DMS53 treated with DMSO at 0.1 percent for 48 hours (cell line): ENCODE data around the gene KCNJ12.
"Not testable (repeated sequence)": the region's sequence is repeated elsewhere in the genome, so short reads cannot be mapped to it uniquely, and the experiment has no call there.

Source experiments
- DNase-seq: peaks from one replicate; lab custom pipeline; 2025; ENCODE audit not compliant: unreplicated experiment; lab: John Stamatoyannopoulos, UW

Gene KCNJ12

GRCh38 chr17:21406616-21407404 is 30.7 kb downstream of the KCNJ12 start:
- not testable (repeated sequence) for DNase-seq

- DNase-seq, result not testable (repeated sequence)
Measured at GRCh38 chr17:21407752-21408151, 31.6 kb downstream of the KCNJ12 start.

GRCh38 chr17:21408224-21408623 is 32.1 kb downstream of the KCNJ12 start:
- not testable (repeated sequence) for DNase-seq

- not testable (repeated sequence) for DNase-seq
Measured at GRCh38 chr17:21408766-21409300, 32.7 kb downstream of the KCNJ12 start.

- not testable (repeated sequence) for DNase-seq
Measured at GRCh38 chr17:21409388-21409787, 33.2 kb downstream of the KCNJ12 start.

DNA sequence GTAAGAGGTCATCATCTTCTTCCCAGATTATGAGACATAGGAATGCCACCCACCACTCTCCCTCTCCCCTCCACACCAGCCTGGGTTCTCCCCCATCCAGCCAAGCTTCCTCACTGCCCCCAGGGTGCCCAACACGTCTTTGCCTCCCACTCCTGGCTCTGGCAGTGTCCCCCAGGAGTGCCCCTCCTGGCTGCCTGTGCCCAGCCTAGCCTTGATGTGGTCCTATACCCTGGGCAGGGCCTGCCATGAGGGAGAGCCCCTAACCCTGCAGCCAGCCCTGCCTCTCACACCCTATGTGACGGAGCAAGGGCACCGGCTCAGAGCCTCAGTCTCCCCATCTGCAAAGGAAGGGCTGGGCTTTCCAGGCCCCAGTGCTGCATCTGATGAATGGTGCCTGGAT is 33.8 kb downstream of the KCNJ12 start:
- not testable (repeated sequence) for DNase-seq

- DNase-seq, result not testable (repeated sequence)
Measured at GRCh38 chr17:21410371-21410770, 34.2 kb downstream of the KCNJ12 start.

DNA sequence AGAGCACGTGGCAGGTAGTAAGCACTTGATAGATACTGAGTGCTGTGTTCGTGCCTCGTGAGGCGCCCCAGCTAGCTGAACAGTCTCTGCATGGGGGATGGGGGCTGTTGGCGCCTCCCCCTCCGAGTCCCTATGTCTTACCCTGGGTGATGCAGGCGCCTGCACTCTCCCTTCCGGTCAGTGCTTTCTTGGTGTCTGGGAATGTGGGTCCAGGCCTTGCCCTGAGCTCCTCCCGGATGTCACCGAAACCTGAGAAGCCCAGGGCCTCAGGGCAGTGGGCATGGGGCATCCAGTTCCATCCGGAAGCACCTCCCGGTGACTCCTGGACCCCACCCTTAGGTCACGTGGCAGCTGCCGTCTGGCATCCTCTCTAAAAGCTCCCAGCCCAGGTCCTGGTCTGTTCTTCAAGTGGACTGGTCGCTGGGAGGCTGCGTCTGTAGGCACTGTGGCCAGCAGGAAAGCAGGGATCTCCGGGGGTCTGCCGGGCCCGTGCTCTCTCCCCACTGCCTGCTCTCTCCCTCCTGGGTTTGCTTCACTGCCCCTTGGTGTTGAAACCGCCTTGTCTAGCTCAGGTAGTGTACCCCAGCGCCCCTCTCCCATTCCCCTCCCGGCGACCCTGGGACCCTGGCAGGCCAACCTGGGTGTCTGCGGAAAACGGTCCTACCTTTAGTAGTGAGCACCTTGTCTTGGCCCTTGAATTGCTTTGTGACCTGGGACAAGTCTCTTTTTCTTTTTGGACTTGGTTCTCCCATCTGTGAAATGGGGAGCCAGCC is 34.9 kb downstream of the KCNJ12 start:
- not testable (repeated sequence) for DNase-seq

GRCh38 chr17:21411679-21412205 is 35.6 kb downstream of the KCNJ12 start:
- not testable (repeated sequence) for DNase-seq

DNA sequence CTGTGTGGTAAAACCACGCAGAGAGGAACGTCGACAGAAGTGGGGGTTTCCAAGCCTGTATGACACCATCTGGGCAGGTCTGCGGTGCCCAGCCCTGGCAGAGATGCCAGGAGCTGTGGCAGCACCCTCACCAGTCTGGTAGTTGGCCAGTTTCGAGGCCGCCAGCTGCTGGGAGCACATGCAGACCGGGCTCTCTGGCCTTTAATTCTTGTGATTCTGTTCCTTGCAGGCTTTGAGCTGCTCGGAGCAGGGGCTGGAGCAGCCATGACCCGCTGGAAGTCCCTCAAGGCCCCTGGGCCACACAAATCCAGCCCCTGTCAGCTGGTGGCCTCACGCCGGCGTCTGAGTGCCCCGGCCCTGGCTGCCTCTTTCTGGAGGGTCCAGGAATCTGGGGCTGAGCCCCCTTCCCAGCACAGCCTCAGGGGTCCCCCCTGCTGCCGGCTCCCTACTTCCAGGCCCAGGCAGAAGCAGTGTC is 36.1 kb downstream of the KCNJ12 start:
- not testable (repeated sequence) for DNase-seq

DNA sequence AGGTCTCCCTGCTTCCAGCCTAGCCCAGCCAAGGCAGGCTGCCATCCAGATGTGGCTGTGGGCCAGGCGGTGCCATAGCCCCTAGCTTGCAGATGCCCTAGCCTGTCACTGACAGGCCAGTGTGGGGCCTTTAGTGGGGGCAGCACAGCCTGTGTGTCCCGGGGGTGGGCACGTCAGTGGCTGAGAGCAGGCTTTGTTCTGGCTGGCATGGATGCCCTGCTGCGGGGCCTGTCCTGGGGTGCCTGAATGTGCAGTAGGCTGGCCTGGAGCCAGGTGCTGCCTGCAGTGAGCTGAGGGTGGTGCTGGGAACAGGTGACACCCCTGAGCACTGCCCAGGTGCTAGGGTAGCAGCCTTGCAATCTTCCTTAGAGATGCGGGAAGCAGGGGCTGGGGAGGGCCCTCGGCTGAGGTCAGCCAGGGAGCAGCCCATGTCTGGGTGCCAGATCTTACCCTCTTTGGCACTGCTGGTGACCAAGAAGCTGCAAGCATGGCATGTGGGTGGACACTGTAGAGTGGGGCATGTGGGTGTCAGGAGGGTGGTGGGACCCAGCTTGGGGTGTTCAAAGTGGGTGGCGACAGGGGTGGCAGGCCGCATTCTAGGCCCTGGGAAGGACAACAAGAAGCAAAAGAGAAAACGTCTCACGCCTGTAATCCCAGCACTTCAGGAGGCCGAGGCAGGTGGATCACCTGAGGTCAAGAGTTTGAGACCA is 37.6 kb downstream of the KCNJ12 start:
- not testable (repeated sequence) for DNase-seq

- DNase-seq, result not testable (repeated sequence)
Measured at GRCh38 chr17:21414616-21415015, 38.5 kb downstream of the KCNJ12 start.

- DNase-seq, result not testable (repeated sequence)
Measured at GRCh38 chr17:21415166-21415990, 39.2 kb downstream of the KCNJ12 start.

DNA sequence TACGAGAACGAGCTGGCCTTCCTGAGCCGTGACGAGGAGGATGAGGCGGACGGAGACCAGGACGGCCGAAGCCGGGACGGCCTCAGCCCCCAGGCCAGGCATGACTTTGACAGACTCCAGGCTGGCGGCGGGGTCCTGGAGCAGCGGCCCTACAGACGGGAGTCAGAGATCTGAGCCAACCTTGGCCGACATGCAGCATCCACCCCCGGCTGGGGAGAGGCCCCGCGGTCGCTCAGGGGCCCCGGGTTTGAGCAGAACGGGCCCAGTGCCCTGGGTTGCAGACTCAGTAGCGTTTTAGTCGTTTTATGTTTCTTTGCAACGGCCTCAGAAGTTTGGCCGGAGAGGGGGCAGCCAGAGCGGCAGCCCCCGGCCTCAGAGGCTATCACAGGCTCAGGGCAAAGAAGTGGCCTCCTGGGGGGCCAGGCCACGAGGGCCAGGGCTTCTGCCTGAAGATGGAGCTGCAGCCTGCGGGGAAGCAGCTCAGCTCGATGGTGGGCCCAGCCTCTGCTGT is 40.4 kb downstream of the KCNJ12 start:
- not testable (repeated sequence) for DNase-seq

DNA sequence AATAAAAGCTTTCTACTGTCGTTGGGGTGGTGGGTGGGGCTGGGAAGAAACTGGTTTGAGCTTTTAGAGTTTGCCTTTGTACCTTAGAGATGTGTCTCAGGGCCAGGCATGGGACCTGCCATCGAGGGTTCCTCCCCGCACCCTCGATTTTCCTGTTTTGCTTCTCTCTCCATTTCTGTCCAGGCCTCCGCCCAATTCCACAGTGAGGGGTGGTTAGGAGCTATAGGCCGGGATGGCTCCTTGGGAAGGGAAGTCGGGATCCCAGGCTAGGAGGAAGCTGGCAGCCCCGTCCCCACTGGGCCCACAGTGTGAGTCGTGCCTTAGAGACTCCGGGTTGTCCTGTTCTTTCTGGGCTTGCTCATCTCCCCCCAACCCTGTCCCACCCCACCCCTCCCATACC is 41.2 kb downstream of the KCNJ12 start:
- not testable (repeated sequence) for DNase-seq

GRCh38 chr17:21417921-21418320 is 41.8 kb downstream of the KCNJ12 start:
- DNase-seq, result no peak

DNA sequence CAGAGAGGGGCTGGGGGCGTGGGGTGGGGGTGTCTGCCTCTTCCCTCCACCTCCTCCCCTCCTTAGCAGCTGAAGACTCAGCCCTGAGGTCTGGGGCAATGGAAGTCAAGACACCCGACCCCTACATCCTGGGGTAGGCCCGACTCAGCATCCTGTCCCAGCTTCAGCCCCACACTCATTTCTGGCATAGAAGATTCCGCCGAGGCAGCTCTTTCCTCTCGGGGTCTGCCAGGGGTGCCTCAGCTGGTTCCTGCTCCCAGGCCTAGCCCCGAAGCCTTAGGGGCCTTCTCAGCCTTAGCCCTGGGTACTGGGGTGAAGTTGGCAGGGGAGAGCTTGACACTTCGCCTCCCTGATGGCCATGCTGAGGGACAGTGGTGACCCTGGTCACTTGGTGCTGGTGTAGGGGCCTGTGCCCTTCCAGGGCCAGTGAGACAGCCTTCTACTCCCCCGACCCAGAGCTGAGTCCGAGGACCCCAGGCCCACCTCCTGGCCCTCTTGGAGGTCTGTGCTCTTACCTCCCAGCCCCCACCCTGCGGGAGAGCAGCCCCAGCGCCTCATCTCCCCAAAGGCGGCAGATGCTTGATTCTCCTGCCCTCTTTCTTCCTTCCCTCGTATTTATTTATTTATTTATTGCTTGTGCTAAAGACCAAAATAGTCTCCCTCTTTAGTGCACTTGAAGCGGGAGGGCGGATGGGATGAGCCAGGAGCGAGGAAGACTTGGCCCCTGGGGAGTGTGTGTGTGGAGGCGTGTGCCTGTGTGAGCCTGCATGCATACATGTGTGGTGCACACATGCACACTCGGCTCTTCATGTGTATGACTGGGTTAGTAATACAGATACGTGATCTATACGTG is 42.5 kb downstream of the KCNJ12 start:
- DNase-seq, result no peak

DNA sequence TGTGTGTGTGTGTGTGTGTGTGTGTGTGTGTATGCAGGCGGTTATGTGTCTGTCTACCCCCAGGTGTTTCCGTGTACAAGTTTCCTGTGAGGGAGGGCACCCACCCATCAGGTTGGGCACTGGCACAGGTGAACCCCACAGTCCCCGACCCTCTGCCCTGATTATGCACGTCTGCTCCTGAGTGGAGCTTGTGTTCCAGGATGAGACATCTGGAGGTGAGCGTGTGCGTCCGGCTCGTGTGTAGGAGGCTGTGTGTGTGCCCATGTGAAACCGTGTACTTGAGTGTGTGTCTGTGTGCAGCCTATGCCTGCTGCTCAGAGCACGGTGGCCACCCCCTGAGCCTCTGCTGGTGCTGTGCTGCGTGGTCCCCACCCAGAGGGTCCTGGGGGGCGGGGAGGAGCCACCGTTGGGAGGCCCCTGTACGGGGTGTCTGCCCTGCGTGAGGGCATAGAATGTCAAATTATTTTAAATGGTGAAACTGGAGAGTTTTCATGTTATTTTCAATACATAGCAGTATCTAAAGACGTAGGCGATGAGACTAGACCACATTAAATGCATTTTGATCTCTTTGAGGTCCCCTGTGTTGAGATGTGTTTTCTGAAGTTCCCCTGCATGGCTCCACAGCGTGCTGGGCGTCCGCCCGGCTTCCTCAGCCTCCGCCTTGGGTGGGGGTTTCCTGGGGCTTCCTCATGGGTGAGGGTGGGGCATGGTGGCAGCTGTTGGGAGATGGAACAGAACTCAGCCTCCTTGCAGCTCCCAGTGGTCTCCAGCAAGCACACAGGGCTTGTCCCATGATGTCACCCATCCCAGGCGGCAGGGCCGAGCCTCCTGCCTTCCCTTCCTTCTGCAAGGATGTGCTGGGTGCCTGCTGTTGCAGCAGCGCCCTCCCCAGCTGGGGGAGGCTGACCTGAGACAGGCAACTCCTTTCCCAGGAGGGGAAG is 43.4 kb downstream of the KCNJ12 start:
- no peak for DNase-seq
